H1 (cell line): Measurements from ENCODE around the gene RNF43. TPM values are rescaled to one million over a fixed set of nuclear protein-coding genes. Genes with fewer than 3 reads are reported as not detected.

Experiments
- HDAC6 ChIP-seq: IDR thresholded peaks from one replicate; pipeline ENCODE4 v1.7.1; 2012; ENCODE audit warnings: low read depth, mild to moderate bottlenecking, inconsistent platforms, low read length, moderate library complexity
- KDM4A ChIP-seq: IDR thresholded peaks from one replicate; pipeline ENCODE4 v1.7.1; 2012; ENCODE audit warnings: low read depth, mild to moderate bottlenecking, moderate library complexity, low read length, inconsistent platforms; ENCODE audit not compliant: severe bottlenecking
- PHF8 ChIP-seq: fragments of 200-600 bp; sonication (generic); conservative IDR thresholded peaks from 2 replicates; pipeline ENCODE4 v1.7.1; 2012; ENCODE audit warnings: low read depth, mild to moderate bottlenecking, inconsistent platforms, low read length, moderate library complexity
- SIN3A ChIP-seq, 2 experiments: IDR thresholded peaks in 1 of 2; conservative IDR thresholded peaks in 1 of 2; 2 replicates each; pipeline ENCODE4 v1.6.1; 2011 to 2012; ENCODE audit warnings: low read length in 2 of 2, improper control_type of control experiment in 1 of 2, low read depth in 1 of 2, mild to moderate bottlenecking in 1 of 2
- SP4 ChIP-seq: IDR thresholded peaks from 2 replicates; pipeline ENCODE4 v1.6.1; 2012; ENCODE audit warnings: low read length, inconsistent platforms
- polyA plus RNA-seq, 7 experiments: library from polyadenylated mRNA; depleted of rRNA in 3 of 7; stranded (reverse) in 5 of 7; unstranded in 2 of 7; fragments of >200 nt in 5 of 7; fragments of 200-250 nt in 2 of 7; gene quantifications; 1 replicate in 5 of 7; 2 replicates in 1 of 7; 4 replicates in 1 of 7; pipeline versions ENCODE4 v1.2.1 to v1.2.3, GENCODE V29; 2011 to 2013; ENCODE audit warnings: missing spikeins in 2 of 7, mixed read lengths in 2 of 7
- total RNA-seq: library from RNA; stranded (reverse); fragmentation: NEBNext Ultra II Directional; extraction: Animal tissue kit (Norgen Biotek cat#: 25700); gene quantifications from 2 replicates; pipeline ENCODE4 v1.2.1, GENCODE V29; 2021

RNF43 gene
- total and polyA plus RNA-seq, 2 of the 8 experiments (the other 6 are each of a cell fraction or from before 2014, with no cell fraction given): 0.89 to 1.5 TPM

GRCh38 chr17:58386708-58387107, 30.6 kb downstream of the RNF43 start (continued):
- no peak for TF ChIP-seq SIN3A (conservative IDR thresholded peaks at IDR 0.05 in 1 of 2, IDR thresholded peaks at IDR 0.05 in 1 of 2; ENCODE audit: low read depth in 1 of 2, low read length in 2 of 2)
- TF ChIP-seq PHF8: no peak
- no peak for TF ChIP-seq KDM4A
- TF ChIP-seq SP4: no peak
- no peak for TF ChIP-seq HDAC6
